Measurements from ENCODE around the gene ABCB4. TPM values are rescaled to one million over a fixed set of nuclear protein-coding genes. Genes with fewer than 3 reads are reported as not detected.

ABCB4 gene
- total RNA-seq, 1 donor from 2014 or later: 0.48 TPM

DNA sequence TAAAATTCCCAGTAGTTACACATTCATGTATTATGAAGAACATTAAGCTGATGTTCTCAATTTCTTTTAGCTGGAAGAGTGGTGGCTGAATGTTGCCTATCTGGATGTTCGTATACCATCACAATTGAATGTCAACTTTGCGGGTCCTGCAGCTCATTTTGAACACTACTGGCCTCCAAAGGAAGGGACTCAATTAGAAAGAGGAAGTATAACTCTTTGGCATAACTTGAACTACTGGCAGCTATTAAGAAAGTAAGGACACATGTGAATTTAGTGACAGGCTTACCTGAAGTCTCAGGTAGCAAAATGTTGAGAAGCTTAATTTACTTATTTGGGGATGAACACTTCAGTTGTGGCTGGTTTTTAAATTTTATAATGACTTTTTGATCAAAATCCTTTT is 114.2 kb downstream of the ABCB4 start:
- Mint-ChIP-seq H3K36me3 (ENCODE audit: low read depth, unreplicated experiment) (peaks cover 11% of the 10 kb centered on the region), H3K9me3 (ENCODE audit: unreplicated experiment) (peaks cover 3% of the 10 kb centered on the region), H3K4me1 (ENCODE audit: low read depth, unreplicated experiment) (peaks cover 6% of the 10 kb centered on the region), H3K27me3 (ENCODE audit: low read depth, unreplicated experiment) (no peaks in the 10 kb centered on the region), H3K27ac (ENCODE audit: unreplicated experiment) (no peak overlapping the region), H3K4me3 (ENCODE audit: unreplicated experiment) (no peak overlapping the region)
- H3K9ac ChIP-seq (ENCODE audit: low read length): no peak overlapping the region
- H4K20me1 ChIP-seq (ENCODE audit: insufficient read depth, low read length): no peaks in the 10 kb centered on the region
- no peaks in the 10 kb centered on the region for H3K79me2 ChIP-seq (ENCODE audit: insufficient read depth, low read length)
- no peak overlapping the region for H3K27ac ChIP-seq (ENCODE audit: low read depth, low read length)
- H3K36me3 ChIP-seq (ENCODE audit: insufficient read depth, low read length): peaks cover 3% of the 10 kb centered on the region
- FAIRE-seq (no peak), DNase-seq (ENCODE audit: low read depth) (no peak)
- H3K4me3 ChIP-seq (ENCODE audit: insufficient read depth, low read depth, low read length): no peak overlapping the region
- no peaks in the 10 kb centered on the region for H3K4me1 ChIP-seq (ENCODE audit: insufficient read depth, low read length)
- H2AFZ ChIP-seq (ENCODE audit: low read depth, low read length): no peak overlapping the region
- no peak overlapping the region for H3K4me2 ChIP-seq (ENCODE audit: low read length)
- TF ChIP-seq EZH2 (IDR thresholded peaks at IDR 0.05; ENCODE audit: insufficient read depth, low read length): no peak
- TF ChIP-seq, protein P1, sequence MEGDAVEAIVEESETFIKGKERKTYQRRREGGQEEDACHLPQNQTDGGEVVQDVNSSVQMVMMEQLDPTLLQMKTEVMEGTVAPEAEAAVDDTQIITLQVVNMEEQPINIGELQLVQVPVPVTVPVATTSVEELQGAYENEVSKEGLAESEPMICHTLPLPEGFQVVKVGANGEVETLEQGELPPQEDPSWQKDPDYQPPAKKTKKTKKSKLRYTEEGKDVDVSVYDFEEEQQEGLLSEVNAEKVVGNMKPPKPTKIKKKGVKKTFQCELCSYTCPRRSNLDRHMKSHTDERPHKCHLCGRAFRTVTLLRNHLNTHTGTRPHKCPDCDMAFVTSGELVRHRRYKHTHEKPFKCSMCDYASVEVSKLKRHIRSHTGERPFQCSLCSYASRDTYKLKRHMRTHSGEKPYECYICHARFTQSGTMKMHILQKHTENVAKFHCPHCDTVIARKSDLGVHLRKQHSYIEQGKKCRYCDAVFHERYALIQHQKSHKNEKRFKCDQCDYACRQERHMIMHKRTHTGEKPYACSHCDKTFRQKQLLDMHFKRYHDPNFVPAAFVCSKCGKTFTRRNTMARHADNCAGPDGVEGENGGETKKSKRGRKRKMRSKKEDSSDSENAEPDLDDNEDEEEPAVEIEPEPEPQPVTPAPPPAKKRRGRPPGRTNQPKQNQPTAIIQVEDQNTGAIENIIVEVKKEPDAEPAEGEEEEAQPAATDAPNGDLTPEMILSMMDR (IDR thresholded peaks at IDR 0.05; ENCODE audit: insufficient read depth, low read depth, low read length): no peak
- H3K9me3 ChIP-seq (ENCODE audit: insufficient read depth, low read depth, low read length): no peaks in the 10 kb centered on the region
- no peaks in the 10 kb centered on the region for H3K27me3 ChIP-seq (ENCODE audit: insufficient read depth, low read length)

GRCh38 chr7:87359366-87359765 is 116.1 kb downstream of the ABCB4 start:
- Histone ChIP-seq H3K36me3 (ENCODE audit: insufficient read depth, low read length) (peaks cover 3% of the 10 kb centered on the region), H3K27ac (ENCODE audit: low read depth, low read length) (no peak overlapping the region), H3K79me2 (ENCODE audit: insufficient read depth, low read length) (no peaks in the 10 kb centered on the region), H3K4me3 (ENCODE audit: insufficient read depth, low read depth, low read length) (no peak overlapping the region), H3K9me3 (ENCODE audit: insufficient read depth, low read depth, low read length) (peaks cover 7% of the 10 kb centered on the region), H3K9ac (ENCODE audit: low read length) (no peak overlapping the region), H3K4me2 (ENCODE audit: low read length) (no peak overlapping the region), H3K4me1 (ENCODE audit: insufficient read depth, low read length) (no peaks in the 10 kb centered on the region), H4K20me1 (ENCODE audit: insufficient read depth, low read length) (no peaks in the 10 kb centered on the region), H2AFZ (ENCODE audit: low read depth, low read length) (no peak overlapping the region), H3K27me3 (ENCODE audit: insufficient read depth, low read length) (no peaks in the 10 kb centered on the region)
- Mint-ChIP-seq H3K4me1 (ENCODE audit: low read depth, unreplicated experiment) (peaks cover 6% of the 10 kb centered on the region), H3K4me3 (ENCODE audit: unreplicated experiment) (no peak overlapping the region), H3K27me3 (ENCODE audit: low read depth, unreplicated experiment) (no peaks in the 10 kb centered on the region), H3K27ac (ENCODE audit: unreplicated experiment) (no peak overlapping the region), H3K36me3 (ENCODE audit: low read depth, unreplicated experiment) (peaks cover 24% of the 10 kb centered on the region), H3K9me3 (ENCODE audit: unreplicated experiment) (peaks cover 9% of the 10 kb centered on the region)
- DNase-seq (ENCODE audit: low read depth) (peak; percentile 89), FAIRE-seq (no peak)
- TF ChIP-seq, protein P1 (IDR thresholded peaks at IDR 0.05; ENCODE audit: insufficient read depth, low read depth, low read length): no peak
- no peak for TF ChIP-seq EZH2 (IDR thresholded peaks at IDR 0.05; ENCODE audit: insufficient read depth, low read length)

GRCh38 chr7:87356448-87356847 is 119.0 kb downstream of the ABCB4 start:
- no peaks in the 10 kb centered on the region for H3K27me3 ChIP-seq (ENCODE audit: insufficient read depth, low read length)
- no peak for TF ChIP-seq EZH2 (IDR thresholded peaks at IDR 0.05; ENCODE audit: insufficient read depth, low read length)
- TF ChIP-seq, protein P1 (IDR thresholded peaks at IDR 0.05; ENCODE audit: insufficient read depth, low read depth, low read length): no peak
- DNase-seq (ENCODE audit: low read depth): no peak
- H3K4me1 Mint-ChIP-seq (ENCODE audit: low read depth, unreplicated experiment): peaks cover 6% of the 10 kb centered on the region
- no peak overlapping the region for H3K27ac ChIP-seq (ENCODE audit: low read depth, low read length)
- peaks cover 40% of the 10 kb centered on the region for H3K36me3 Mint-ChIP-seq (ENCODE audit: low read depth, unreplicated experiment)
- no peak overlapping the region for H3K4me2 ChIP-seq (ENCODE audit: low read length)
- H3K4me3 Mint-ChIP-seq (ENCODE audit: unreplicated experiment): no peak overlapping the region
- no peak overlapping the region for H3K4me3 ChIP-seq (ENCODE audit: insufficient read depth, low read depth, low read length)
- no peaks in the 10 kb centered on the region for H3K79me2 ChIP-seq (ENCODE audit: insufficient read depth, low read length)
- peaks cover 10% of the 10 kb centered on the region for H3K9me3 ChIP-seq (ENCODE audit: insufficient read depth, low read depth, low read length)
- no peak overlapping the region for H3K27ac Mint-ChIP-seq (ENCODE audit: unreplicated experiment)
- H3K9ac ChIP-seq (ENCODE audit: low read length): no peak overlapping the region
- H3K9me3 Mint-ChIP-seq (ENCODE audit: unreplicated experiment): peaks cover 17% of the 10 kb centered on the region
- H4K20me1 ChIP-seq (ENCODE audit: insufficient read depth, low read length): no peaks in the 10 kb centered on the region
- no peaks in the 10 kb centered on the region for H3K27me3 Mint-ChIP-seq (ENCODE audit: low read depth, unreplicated experiment)
- no peaks in the 10 kb centered on the region for H3K4me1 ChIP-seq (ENCODE audit: insufficient read depth, low read length)
- no peak for FAIRE-seq
- H2AFZ ChIP-seq (ENCODE audit: low read depth, low read length): no peak overlapping the region
- H3K36me3 ChIP-seq (ENCODE audit: insufficient read depth, low read length): peaks cover 5% of the 10 kb centered on the region
